Measurements from ENCODE around the gene SPDYE2B.
"Not testable (repeated sequence)": the region's sequence is repeated elsewhere in the genome, so short reads cannot be mapped to it uniquely, and the experiment has no call there.

GRCh38 chr7:102614346-102614697 is 35.8 kb upstream of the SPDYE2B start:
- not testable (repeated sequence) for TF ChIP-seq EZH2 (IDR thresholded peaks at IDR 0.05; ENCODE audit: borderline replicate concordance, low read depth, low read length, severe bottlenecking); CTCF (IDR thresholded peaks at IDR 0.05; ENCODE audit: extremely low read depth in 1 of 2, insufficient read depth in 1 of 2, low read depth in 1 of 2, low read length in 2 of 2); MAX (IDR thresholded peaks at IDR 0.05; ENCODE audit: insufficient read depth, insufficient read length); POLR2AphosphoS5 (IDR thresholded peaks at IDR 0.05; ENCODE audit: insufficient read depth, low read depth, low read length); JUN (IDR thresholded peaks at IDR 0.05; ENCODE audit: borderline replicate concordance, insufficient read depth, insufficient read length, low read depth)

All from endothelial cell of umbilical vein (primary cell).